GM12891 (cell line): ENCODE results near the gene OR51F2. TPM values are rescaled to one million over a fixed set of nuclear protein-coding genes. Genes with fewer than 3 reads are reported as not detected.
"Not testable (repeated sequence)": the region's sequence is repeated elsewhere in the genome, so short reads cannot be mapped to it uniquely, and the experiment has no call there.

Source experiments
- DNase-seq: peaks from one replicate; pipeline ENCODE4 v3.0.0; 2011; ENCODE audit warnings: low spot score; ENCODE audit not compliant: insufficient read length
- FAIRE-seq: peaks from 2 replicates; lab custom pipeline; 2011; peaks lifted over from hg19 to GRCh38; lab: Jason Lieb, UNC
- PAX5 ChIP-seq: IDR thresholded peaks from 2 replicates; pipeline ENCODE4 v1.6.1; 2011; ENCODE audit warnings: low read length, moderate library complexity, mild to moderate bottlenecking; ENCODE audit not compliant: insufficient read depth, severe bottlenecking
- POLR2A ChIP-seq: IDR thresholded peaks from 2 replicates; pipeline ENCODE4 v1.6.1; 2011; ENCODE audit warnings: low read depth, low read length, control low read depth
- POLR2AphosphoS5 ChIP-seq: IDR thresholded peaks from 2 replicates; pipeline ENCODE4 v1.6.1; 2011; ENCODE audit warnings: low read depth, low read length, control low read depth
- POU2F2 ChIP-seq: IDR thresholded peaks from 2 replicates; pipeline ENCODE4 v1.6.1; 2011; ENCODE audit warnings: low read depth, mild to moderate bottlenecking, control low read depth, low read length, moderate library complexity
- SPI1 ChIP-seq: IDR thresholded peaks from 2 replicates; pipeline ENCODE4 v1.6.1; 2011; ENCODE audit warnings: low read depth, low read length, control low read depth
- TAF1 ChIP-seq: IDR thresholded peaks from 2 replicates; pipeline ENCODE4 v1.6.1; 2011; ENCODE audit warnings: low read depth, low read length, control low read depth
- polyA plus RNA-seq: library from polyadenylated mRNA; unstranded; fragments of >200 nt; gene quantifications from one replicate; pipeline ENCODE4 v1.2.1, GENCODE V29; 2012; ENCODE audit warnings: low read depth, missing spikeins, inconsistent platforms; ENCODE audit not compliant: missing spikeins

The OR51F2 gene, protein sequence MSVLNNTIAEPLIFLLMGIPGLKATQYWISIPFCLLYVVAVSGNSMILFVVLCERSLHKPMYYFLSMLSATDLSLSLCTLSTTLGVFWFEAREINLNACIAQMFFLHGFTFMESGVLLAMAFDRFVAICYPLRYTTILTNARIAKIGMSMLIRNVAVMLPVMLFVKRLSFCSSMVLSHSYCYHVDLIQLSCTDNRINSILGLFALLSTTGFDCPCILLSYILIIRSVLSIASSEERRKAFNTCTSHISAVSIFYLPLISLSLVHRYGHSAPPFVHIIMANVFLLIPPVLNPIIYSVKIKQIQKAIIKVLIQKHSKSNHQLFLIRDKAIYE
- not detected for polyA plus RNA-seq

DNA sequence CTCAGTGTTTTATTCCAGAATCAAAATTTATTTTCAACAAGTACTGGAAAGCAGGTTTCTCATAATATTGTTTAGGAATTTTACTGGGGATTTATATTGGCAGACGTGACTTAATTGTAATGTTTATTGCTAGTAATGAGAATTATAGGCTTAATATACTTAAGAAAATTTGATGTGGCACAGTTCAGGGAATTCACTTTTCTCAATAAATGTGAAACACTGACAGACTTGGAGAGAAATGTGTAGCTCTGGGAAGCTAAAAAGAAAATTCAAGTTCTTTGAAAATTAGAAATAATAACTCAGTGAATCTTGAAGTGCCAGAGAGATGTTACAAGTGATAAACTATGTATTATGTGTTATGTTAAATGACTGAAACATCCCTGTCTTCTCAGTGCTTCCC is at the start of gene OR51F2:
OR51F2 (plus strand) TSS at position 301 of the 400 bp plus-strand sequence. CDS start 101 bp downstream, outside the sequence.
- TF ChIP-seq POLR2AphosphoS5 (no peak), POU2F2 (no peak), SPI1 (no peak), POLR2A (no peak), PAX5 (no peak), TAF1 (no peak)
- DNase-seq (no peak), FAIRE-seq (no peak)

DNA sequence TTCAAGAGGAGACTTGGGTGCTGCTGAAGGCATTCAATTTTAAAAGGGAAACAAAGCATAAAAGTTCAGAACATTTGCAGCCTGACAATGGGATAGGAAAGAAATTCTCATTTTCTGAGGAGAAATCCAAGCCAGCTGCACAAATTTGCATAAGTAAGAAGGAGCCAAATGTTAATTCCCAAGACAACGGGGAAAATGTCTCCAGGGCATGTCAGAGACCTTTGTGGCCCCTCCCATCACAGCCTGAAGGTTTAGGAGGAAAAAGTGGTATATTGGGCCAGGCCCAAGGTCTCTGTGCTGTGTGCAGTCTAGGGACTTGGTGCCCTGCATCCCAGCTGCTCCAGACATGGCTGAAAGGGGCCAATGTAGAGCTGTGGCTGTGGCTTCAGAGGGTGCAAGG is 38.7 kb upstream of the OR51F2 start:
- FAIRE-seq: no peak
- TF ChIP-seq PAX5: no peak
- no peak for DNase-seq

DNA sequence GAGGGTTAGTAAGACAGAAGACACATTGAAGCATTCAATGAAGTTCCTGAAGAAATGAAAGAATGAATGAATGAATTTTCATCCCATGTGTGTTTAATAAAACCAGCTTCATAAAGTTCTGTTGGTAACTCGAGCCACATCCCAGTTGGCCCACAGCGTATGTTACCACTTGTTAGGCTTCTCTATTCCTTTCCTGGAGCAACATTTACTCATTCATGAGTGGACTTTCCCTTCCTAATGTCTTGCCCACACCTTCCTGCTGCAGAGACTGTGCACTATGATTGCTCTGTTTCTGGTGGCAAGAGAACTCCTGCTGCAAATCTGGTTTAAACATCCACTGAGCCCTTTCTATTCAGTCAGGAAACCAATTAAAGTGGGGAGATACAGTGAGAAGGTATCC is 23.9 kb upstream of the OR51F2 start:
- no peak for TF ChIP-seq TAF1
- TF ChIP-seq POLR2A: no peak
- no peak for TF ChIP-seq SPI1
- TF ChIP-seq POU2F2: no peak
- no peak for TF ChIP-seq POLR2AphosphoS5
- no peak for TF ChIP-seq PAX5
- DNase-seq: no peak

GRCh38 chr11:4798427-4799183 is 22.5 kb upstream of the OR51F2 start:
- DNase-seq: no peak
- TF ChIP-seq SPI1 (peak; percentile 45; the same call in 1 of the 2 replicates), POLR2A (no peak), TAF1 (no peak)
- FAIRE-seq: no peak

More for the DNA sequence above, 23.9 kb upstream of the OR51F2 start:
- no peak for FAIRE-seq

GRCh38 chr11:4801316-4801715 is 19.8 kb upstream of the OR51F2 start:
- not testable (repeated sequence) for FAIRE-seq

GRCh38 chr11:4804280-4804679 is 16.8 kb upstream of the OR51F2 start, which contains the start of gene OR52R1:
OR52R1 (minus strand) TSS chr11:4804380; CDS start chr11:4804380, 0 bp downstream.
- no peak for TF ChIP-seq PAX5
- no peak for TF ChIP-seq SPI1
- no peak for TF ChIP-seq POLR2A
- no peak for FAIRE-seq
- DNase-seq: no peak

More at GRCh38 chr11:4801316-4801715, 19.8 kb upstream of the OR51F2 start:
- DNase-seq: not testable (repeated sequence)

- DNase-seq: no peak
- no peak for FAIRE-seq
Observed at GRCh38 chr11:4808476-4808875, 12.6 kb upstream of the OR51F2 start.

GRCh38 chr11:4809246-4809645 is 11.9 kb upstream of the OR51F2 start:
- DNase-seq: no peak
- TF ChIP-seq POLR2AphosphoS5: no peak
- no peak for FAIRE-seq

More at GRCh38 chr11:4808476-4808875, 12.6 kb upstream of the OR51F2 start:
- TF ChIP-seq POLR2AphosphoS5 (no peak), POLR2A (no peak), TAF1 (no peak), POU2F2 (no peak), PAX5 (no peak), SPI1 (no peak)

- TF ChIP-seq POLR2A: no peak
- no peak for TF ChIP-seq PAX5
- no peak for TF ChIP-seq SPI1
- no peak for TF ChIP-seq POLR2AphosphoS5
- TF ChIP-seq POU2F2: no peak
- no peak for TF ChIP-seq TAF1
- no peak for DNase-seq
- no peak for FAIRE-seq
Observed at GRCh38 chr11:4825132-4825531, 4.0 kb downstream of the OR51F2 start.

GRCh38 chr11:4826425-4826824 is 5.3 kb downstream of the OR51F2 start:
- TF ChIP-seq SPI1 (no peak), POLR2A (no peak), POLR2AphosphoS5 (no peak), TAF1 (no peak), POU2F2 (no peak), PAX5 (no peak)
- FAIRE-seq: no peak

More at GRCh38 chr11:4826425-4826824, 5.3 kb downstream of the OR51F2 start:
- no peak for DNase-seq
